GM12878 (cell line): ENCODE measurements around the gene UBE2E1. TPM values are rescaled to one million over a fixed set of nuclear protein-coding genes. Genes with fewer than 3 reads are reported as not detected.

ENCODE experiments used
- CREB1 ChIP-seq: IDR thresholded peaks from 2 replicates; pipeline ENCODE4 v1.6.1; 2012; ENCODE audit warnings: low read depth, mild to moderate bottlenecking, inconsistent platforms
- EED ChIP-seq: sonication (generic); IDR thresholded peaks from 2 replicates; pipeline ENCODE4 v1.6.1; 2016; ENCODE audit warnings: antibody characterized with exemption, low read depth
- ETV6 ChIP-seq, 2 experiments: fragments of 450-650 bp in 1 of 2; IDR thresholded peaks in 1 of 2; conservative IDR thresholded peaks in 1 of 2; 2 replicates each; pipeline ENCODE4 v1.6.1; 2014; ENCODE audit warnings: antibody characterized with exemption in 1 of 2, borderline replicate concordance in 1 of 2, low read depth in 1 of 2, mild to moderate bottlenecking in 1 of 2, moderate library complexity in 1 of 2
- HCFC1 ChIP-seq: fragments of 150-350 bp; IDR thresholded peaks from 2 replicates; pipeline ENCODE4 v1.6.1; 2014; ENCODE audit warnings: low read length
- IKZF2 ChIP-seq, 2 experiments: fragments of 450-650 bp; IDR thresholded peaks; 2 replicates each; pipeline ENCODE4 v1.6.1; 2017; ENCODE audit warnings: mild to moderate bottlenecking in 2 of 2, moderate library complexity in 2 of 2
- MTA2 ChIP-seq: fragments of 450-650 bp; IDR thresholded peaks from 2 replicates; pipeline ENCODE4 v1.6.1; 2016; ENCODE audit warnings: low read depth, mild to moderate bottlenecking, moderate library complexity
- NKRF ChIP-seq: fragments of 450-650 bp; conservative IDR thresholded peaks from 2 replicates; pipeline ENCODE4 v1.6.1; 2017; ENCODE audit warnings: mild to moderate bottlenecking, moderate library complexity
- POLR2A ChIP-seq: IDR thresholded peaks from 2 replicates; pipeline ENCODE4 v1.6.1; 2011; ENCODE audit warnings: low read depth, mild to moderate bottlenecking, low read length
- POLR2AphosphoS2 ChIP-seq: IDR thresholded peaks from 2 replicates; pipeline ENCODE4 v1.6.1; 2011; ENCODE audit warnings: low read depth, mild to moderate bottlenecking, low read length, improper control_type of control experiment, moderate library complexity
- RAD51 ChIP-seq: fragments of 450-650 bp; IDR thresholded peaks from 2 replicates; pipeline ENCODE4 v1.6.1; 2016; ENCODE audit warnings: moderate library complexity, mild to moderate bottlenecking, inconsistent platforms
- RUNX3 ChIP-seq: IDR thresholded peaks from 2 replicates; pipeline ENCODE4 v1.6.1; 2012; ENCODE audit warnings: low read length, inconsistent platforms
- SMAD1 ChIP-seq: fragments of 450-650 bp; IDR thresholded peaks from 2 replicates; pipeline ENCODE4 v1.6.1; 2018; ENCODE audit warnings: mild to moderate bottlenecking, low read depth; ENCODE audit not compliant: partially characterized antibody
- ZNF24 ChIP-seq: fragments of 450-650 bp; IDR thresholded peaks from 2 replicates; pipeline ENCODE4 v1.6.1; 2017; ENCODE audit warnings: antibody characterized with exemption, mild to moderate bottlenecking
- ZNF274 ChIP-seq: IDR thresholded peaks from one replicate; pipeline ENCODE4 v1.8.0; 2011; ENCODE audit not compliant: insufficient read length, insufficient read depth
- ZNF622 ChIP-seq: fragments of 450-650 bp; IDR thresholded peaks from 2 replicates; pipeline ENCODE4 v1.6.1; 2017; ENCODE audit warnings: mild to moderate bottlenecking, inconsistent platforms
- ZNF687 ChIP-seq: fragments of 450-650 bp; IDR thresholded peaks from 2 replicates; pipeline ENCODE4 v1.6.1; 2017; ENCODE audit warnings: mild to moderate bottlenecking, moderate library complexity
- polyA plus RNA-seq, 11 experiments: library from polyadenylated mRNA; depleted of rRNA in 4 of 11; unstranded in 6 of 11; stranded (reverse) in 5 of 11; fragments of >200 nt; fragmentation: Nextera tagmentation in 4 of 11; fragmentation: Illumina TruSeq in 1 of 11; extraction: Ambion mirVana in 4 of 11; extraction: Trizol in 1 of 11; gene quantifications; 1 replicate in 1 of 11; 2 replicates in 10 of 11; pipeline versions ENCODE4 v1.2.1 to v1.2.3, GENCODE V29; 2011 to 2016; ENCODE audit warnings: inconsistent platforms in 2 of 11, missing spikeins in 2 of 11, low read depth in 1 of 11
- total RNA-seq, 4 experiments: library from RNA; depleted of rRNA in 3 of 4; stranded (reverse); fragments of >200 nt in 3 of 4; fragmentation: Illumina TruSeq in 1 of 4; extraction: Trizol in 1 of 4; gene quantifications; 2 replicates each; pipeline versions ENCODE4 v1.2.1 to v1.2.3, GENCODE V29; 2013 to 2021
- TF ChIP-seq, protein P1 (sequence below): fragments of 450-650 bp; IDR thresholded peaks from 2 replicates; pipeline ENCODE4 v1.6.1; 2017; ENCODE audit warnings: mild to moderate bottlenecking, low read depth, inconsistent platforms; ENCODE audit not compliant: poor library complexity, severe bottlenecking
- TF ChIP-seq, protein P2 (sequence below): fragments of 450-650 bp; IDR thresholded peaks from 2 replicates; pipeline ENCODE4 v1.6.1; 2018; ENCODE audit warnings: borderline replicate concordance, mild to moderate bottlenecking; ENCODE audit not compliant: partially characterized antibody

Gene UBE2E1
- total and polyA plus RNA-seq, 10 of the 15 experiments (the other 5 are each of a cell fraction or from before 2014, with no cell fraction given): 18.7 to 425 (median 147) TPM

GRCh38 chr3:23758253-23758838 is 47.4 kb upstream of the UBE2E1 start (continued):
- TF ChIP-seq, protein P1, sequence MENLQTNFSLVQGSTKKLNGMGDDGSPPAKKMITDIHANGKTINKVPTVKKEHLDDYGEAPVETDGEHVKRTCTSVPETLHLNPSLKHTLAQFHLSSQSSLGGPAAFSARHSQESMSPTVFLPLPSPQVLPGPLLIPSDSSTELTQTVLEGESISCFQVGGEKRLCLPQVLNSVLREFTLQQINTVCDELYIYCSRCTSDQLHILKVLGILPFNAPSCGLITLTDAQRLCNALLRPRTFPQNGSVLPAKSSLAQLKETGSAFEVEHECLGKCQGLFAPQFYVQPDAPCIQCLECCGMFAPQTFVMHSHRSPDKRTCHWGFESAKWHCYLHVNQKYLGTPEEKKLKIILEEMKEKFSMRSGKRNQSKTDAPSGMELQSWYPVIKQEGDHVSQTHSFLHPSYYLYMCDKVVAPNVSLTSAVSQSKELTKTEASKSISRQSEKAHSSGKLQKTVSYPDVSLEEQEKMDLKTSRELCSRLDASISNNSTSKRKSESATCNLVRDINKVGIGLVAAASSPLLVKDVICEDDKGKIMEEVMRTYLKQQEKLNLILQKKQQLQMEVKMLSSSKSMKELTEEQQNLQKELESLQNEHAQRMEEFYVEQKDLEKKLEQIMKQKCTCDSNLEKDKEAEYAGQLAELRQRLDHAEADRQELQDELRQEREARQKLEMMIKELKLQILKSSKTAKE: no peak
- TF ChIP-seq NKRF (no peak), MTA2 (peak; percentile 65; the same call in 1 of the 2 replicates), ZNF687 (no peak), HCFC1 (no peak), ZNF24 (no peak), RAD51 (no peak), SMAD1 (no peak), ZNF622 (no peak), ETV6 (conservative IDR thresholded peaks at IDR 0.05 in 1 of 2, IDR thresholded peaks at IDR 0.05 in 1 of 2; ENCODE audit: borderline replicate concordance in 1 of 2, low read depth in 1 of 2) (no peak), CREB1 (no peak), ZNF274 (no peak), POLR2A (no peak), RUNX3 (peak; percentile 18; the same call in 1 of the 2 replicates), POLR2AphosphoS2 (no peak), IKZF2 (IDR thresholded peaks at IDR 0.05) (peak; percentile 28 to 64; a peak in 2 of 4 replicates), EED (no peak)
- TF ChIP-seq, protein P2, sequence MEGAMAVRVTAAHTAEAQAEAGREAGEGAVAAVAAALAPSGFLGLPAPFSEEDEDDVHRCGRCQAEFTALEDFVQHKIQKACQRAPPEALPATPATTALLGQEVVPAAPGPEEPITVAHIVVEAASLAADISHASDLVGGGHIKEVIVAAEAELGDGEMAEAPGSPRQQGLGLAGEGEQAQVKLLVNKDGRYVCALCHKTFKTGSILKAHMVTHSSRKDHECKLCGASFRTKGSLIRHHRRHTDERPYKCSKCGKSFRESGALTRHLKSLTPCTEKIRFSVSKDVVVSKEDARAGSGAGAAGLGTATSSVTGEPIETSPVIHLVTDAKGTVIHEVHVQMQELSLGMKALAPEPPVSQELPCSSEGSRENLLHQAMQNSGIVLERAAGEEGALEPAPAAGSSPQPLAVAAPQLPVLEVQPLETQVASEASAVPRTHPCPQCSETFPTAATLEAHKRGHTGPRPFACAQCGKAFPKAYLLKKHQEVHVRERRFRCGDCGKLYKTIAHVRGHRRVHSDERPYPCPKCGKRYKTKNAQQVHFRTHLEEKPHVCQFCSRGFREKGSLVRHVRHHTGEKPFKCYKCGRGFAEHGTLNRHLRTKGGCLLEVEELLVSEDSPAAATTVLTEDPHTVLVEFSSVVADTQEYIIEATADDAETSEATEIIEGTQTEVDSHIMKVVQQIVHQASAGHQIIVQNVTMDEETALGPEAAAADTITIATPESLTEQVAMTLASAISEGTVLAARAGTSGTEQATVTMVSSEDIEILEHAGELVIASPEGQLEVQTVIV: no peak
